Measurements from ENCODE around the gene NOVA1. TPM values are rescaled to one million over a fixed set of nuclear protein-coding genes. Genes with fewer than 3 reads are reported as not detected.

Gene NOVA1
- total RNA-seq, 1 donor from 2014 or later, result 51.5 TPM

GRCh38 chr14:26594148-26594547 is 3.7 kb downstream of the NOVA1 start:
- no peak for DNase-seq (ENCODE audit: low spot score)

GRCh38 chr14:26593357-26593756 is 4.5 kb downstream of the NOVA1 start:
- DNase-seq (ENCODE audit: low spot score), result no peak

- DNase-seq (ENCODE audit: low spot score), result no peak
Observed at GRCh38 chr14:26589925-26590324, 7.9 kb downstream of the NOVA1 start.

- DNase-seq (ENCODE audit: low spot score), result no peak
Observed at GRCh38 chr14:26577711-26578110, 20.1 kb downstream of the NOVA1 start.

- DNase-seq (ENCODE audit: low spot score), result no peak
Observed at GRCh38 chr14:26554069-26554772, 43.6 kb downstream of the NOVA1 start.

GRCh38 chr14:26549571-26549970 is 48.3 kb downstream of the NOVA1 start:
- no peak for DNase-seq (ENCODE audit: low spot score)

GRCh38 chr14:26548406-26548805 is 49.4 kb downstream of the NOVA1 start:
- DNase-seq (ENCODE audit: low spot score), result no peak

GRCh38 chr14:26538176-26538575 is 59.7 kb downstream of the NOVA1 start:
- DNase-seq (ENCODE audit: low spot score), result no peak

- peak; percentile 24 for DNase-seq (ENCODE audit: low spot score)
Observed at GRCh38 chr14:26531894-26532293, 65.9 kb downstream of the NOVA1 start.

- DNase-seq (ENCODE audit: low spot score), result no peak
Observed at GRCh38 chr14:26528415-26529182, 69.2 kb downstream of the NOVA1 start.

- no peak for DNase-seq (ENCODE audit: low spot score)
Observed at GRCh38 chr14:26527095-26527494, 70.7 kb downstream of the NOVA1 start.

GRCh38 chr14:26526137-26526536 is 71.7 kb downstream of the NOVA1 start:
- DNase-seq (ENCODE audit: low spot score), result peak; percentile 2

GRCh38 chr14:26525085-26525484 is 72.7 kb downstream of the NOVA1 start:
- no peak for DNase-seq (ENCODE audit: low spot score)

GRCh38 chr14:26522967-26523366 is 74.9 kb downstream of the NOVA1 start:
- DNase-seq (ENCODE audit: low spot score), result no peak

GRCh38 chr14:26517771-26518170 is 80.1 kb downstream of the NOVA1 start:
- no peak for DNase-seq (ENCODE audit: low spot score)

GRCh38 chr14:26500028-26500427 is 97.8 kb downstream of the NOVA1 start:
- DNase-seq (ENCODE audit: low spot score), result no peak

- DNase-seq (ENCODE audit: low spot score), result no peak
Observed at GRCh38 chr14:26499546-26499945, 98.3 kb downstream of the NOVA1 start.

GRCh38 chr14:26486922-26487321 is 110.9 kb downstream of the NOVA1 start:
- DNase-seq (ENCODE audit: low spot score), result no peak

- DNase-seq (ENCODE audit: low spot score), result no peak
Observed at GRCh38 chr14:26484562-26484961, 113.3 kb downstream of the NOVA1 start.

GRCh38 chr14:26478967-26479366 is 118.9 kb downstream of the NOVA1 start:
- DNase-seq (ENCODE audit: low spot score), result no peak

GRCh38 chr14:26466862-26467261 is 131.0 kb downstream of the NOVA1 start:
- no peak for DNase-seq (ENCODE audit: low spot score)

- no peak for DNase-seq (ENCODE audit: low spot score)
Observed at GRCh38 chr14:26463136-26463535, 134.7 kb downstream of the NOVA1 start.

- no peak for DNase-seq (ENCODE audit: low spot score)
Observed at GRCh38 chr14:26454105-26454504, 143.7 kb downstream of the NOVA1 start.

Measured in umbilical cord (tissue), 2 donors.